Measurements from ENCODE around the gene DNAJC1.

DNA sequence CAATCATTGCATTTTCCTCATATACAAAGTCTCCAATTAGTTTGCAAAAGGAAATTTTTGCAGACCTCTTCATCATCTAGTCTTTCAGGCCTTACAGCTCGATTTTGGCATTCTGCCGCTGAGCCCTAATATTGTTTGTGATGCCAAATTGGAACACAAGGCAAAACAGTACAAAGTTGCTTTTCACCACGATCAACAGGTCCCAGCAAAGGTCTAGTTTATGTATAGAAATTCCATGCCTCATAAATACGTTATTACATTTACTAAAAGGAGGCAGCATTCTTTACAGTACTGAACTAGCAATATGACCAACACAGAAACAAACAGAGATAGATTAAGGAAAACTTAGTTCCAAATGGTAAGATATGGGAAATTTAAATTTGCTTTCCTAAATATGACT lies 7.0 kb upstream of the DNAJC1 start:
- TF ChIP-seq, protein P1, sequence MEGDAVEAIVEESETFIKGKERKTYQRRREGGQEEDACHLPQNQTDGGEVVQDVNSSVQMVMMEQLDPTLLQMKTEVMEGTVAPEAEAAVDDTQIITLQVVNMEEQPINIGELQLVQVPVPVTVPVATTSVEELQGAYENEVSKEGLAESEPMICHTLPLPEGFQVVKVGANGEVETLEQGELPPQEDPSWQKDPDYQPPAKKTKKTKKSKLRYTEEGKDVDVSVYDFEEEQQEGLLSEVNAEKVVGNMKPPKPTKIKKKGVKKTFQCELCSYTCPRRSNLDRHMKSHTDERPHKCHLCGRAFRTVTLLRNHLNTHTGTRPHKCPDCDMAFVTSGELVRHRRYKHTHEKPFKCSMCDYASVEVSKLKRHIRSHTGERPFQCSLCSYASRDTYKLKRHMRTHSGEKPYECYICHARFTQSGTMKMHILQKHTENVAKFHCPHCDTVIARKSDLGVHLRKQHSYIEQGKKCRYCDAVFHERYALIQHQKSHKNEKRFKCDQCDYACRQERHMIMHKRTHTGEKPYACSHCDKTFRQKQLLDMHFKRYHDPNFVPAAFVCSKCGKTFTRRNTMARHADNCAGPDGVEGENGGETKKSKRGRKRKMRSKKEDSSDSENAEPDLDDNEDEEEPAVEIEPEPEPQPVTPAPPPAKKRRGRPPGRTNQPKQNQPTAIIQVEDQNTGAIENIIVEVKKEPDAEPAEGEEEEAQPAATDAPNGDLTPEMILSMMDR (IDR thresholded peaks at IDR 0.05; ENCODE audit: insufficient read depth, low read depth, low read length) = no peak
- TF ChIP-seq EZH2 (IDR thresholded peaks at IDR 0.05; ENCODE audit: insufficient read depth, low read length) = no peak

Measured in astrocyte (in vitro differentiated cells and primary cell).